Ovary (tissue), 9 donors: ENCODE data around the gene DMRTA2. TPM values are rescaled to one million over a fixed set of nuclear protein-coding genes. Genes with fewer than 3 reads are reported as not detected.
A peak's percentile ranks its signal among the peaks of the same experiment; 100 is the strongest.

ENCODE experiments used
- DNase-seq, 5 donors: peaks; one replicate each; pipeline ENCODE4 v3.0.0-alpha.2; 2019 to 2020
- H3K27ac ChIP-seq, 2 donors: fragments of 200-600 bp; one replicate each; pipeline versions ENCODE4 v1.5.1 to v1.8.0; 2019 to 2022
- H3K27me3 ChIP-seq: fragments of 200-600 bp; one replicate; pipeline ENCODE4 v1.8.0; 2022
- H3K36me3 ChIP-seq: fragments of 200-600 bp; sonication (generic); one replicate; pipeline ENCODE4 v1.5.1; 2019
- H3K4me1 ChIP-seq: one replicate; pipeline ENCODE4 v1.8.1; 2013; ENCODE audit warnings: mild to moderate bottlenecking, moderate library complexity; ENCODE audit not compliant: insufficient read depth
- H3K4me3 ChIP-seq: fragments of 200-600 bp; sonication (generic); one replicate; pipeline ENCODE4 v1.5.1; 2017
- H3K9me3 ChIP-seq, 2 donors: fragments of 200-600 bp in 1 of 2; sonication (generic) in 1 of 2; one replicate each; pipeline versions ENCODE4 v1.5.1 to v1.8.1; 2013 to 2019; ENCODE audit warnings: mild to moderate bottlenecking in 1 of 2, moderate library complexity in 1 of 2
- EP300 ChIP-seq: sonication (generic); formaldehyde crosslinking; IDR thresholded peaks from one replicate; pipeline ENCODE4 v1.6.1; 2017; ENCODE audit warnings: antibody characterized with exemption
- POLR2A ChIP-seq: fragments of 450-650 bp; IDR thresholded peaks from one replicate; pipeline ENCODE4 v1.6.1; 2017; ENCODE audit warnings: antibody characterized with exemption, mild to moderate bottlenecking, moderate library complexity
- WGBS, 3 donors: extraction: QIAGEN DNeasy Blood & Tissue Kit in 1 of 3; methylation state at CpG; one replicate each; pipeline versions ENCODE4 v1.1.5 to v1.1.7; 2013 to 2017; 5-methylcytosine and 5-hydroxymethylcytosine counted together
- intact Hi-C, 4 donors: fragments of 100-400 bp; cut with DNase I; formaldehyde crosslinking; loops; one replicate each; pipeline versions ENCODE4 v1.11.0 to v1.15.1; 2022 to 2023
- polyA plus RNA-seq, 2 donors: library from polyadenylated mRNA; stranded (reverse); fragments of 200-250 nt in 1 of 2; fragments of 350-450 nt in 1 of 2; fragmentation: Illumina TruSeq in 1 of 2; extraction: RNeasy Lipid Tissue Mini Kit (QIAGEN cat#74804) in 1 of 2; gene quantifications; one replicate each; pipeline ENCODE4 v1.2.3, GENCODE V29; 2013 to 2014
- total RNA-seq, 7 donors: library from RNA; depleted of rRNA in 2 of 7; stranded (reverse); fragments of >200 nt in 2 of 7; fragmentation: NEBNext Ultra II Directional in 3 of 7; extraction: Animal tissue kit (Norgen Biotek cat#: 25700) in 3 of 7; gene quantifications; one replicate each; pipeline versions ENCODE4 v1.1.0 to v1.2.4, GENCODE V29; 2016 to 2023
- TF ChIP-seq, protein P1 (sequence below), 3 donors: fragments of 450-650 bp in 2 of 3; fragments of 200-600 bp in 1 of 3; IDR thresholded peaks; one replicate each; pipeline versions ENCODE4 v1.5.1 to v1.8.0; 2016 to 2022; ENCODE audit warnings: antibody characterized with exemption in 3 of 3, mild to moderate bottlenecking in 1 of 3
- donor health status: DM: no; HTN: no; CAD: no; lungs with moderate emphysema.
- donor health status: DM: no; HTN: no; CAD: no.
- donor health status: Bipolar disorder and iron deficiency.
- donor health status: DM: yes; HTN: yes; CAD: no.
- donor health status: DM: no; HTN: no; CAD: no.
- donor health status: DM: yes; HTN: yes; CAD: no.

The DMRTA2 gene
- total and polyA plus RNA-seq, 9 donors, result 0.11 TPM; not detected in 8

DNA sequence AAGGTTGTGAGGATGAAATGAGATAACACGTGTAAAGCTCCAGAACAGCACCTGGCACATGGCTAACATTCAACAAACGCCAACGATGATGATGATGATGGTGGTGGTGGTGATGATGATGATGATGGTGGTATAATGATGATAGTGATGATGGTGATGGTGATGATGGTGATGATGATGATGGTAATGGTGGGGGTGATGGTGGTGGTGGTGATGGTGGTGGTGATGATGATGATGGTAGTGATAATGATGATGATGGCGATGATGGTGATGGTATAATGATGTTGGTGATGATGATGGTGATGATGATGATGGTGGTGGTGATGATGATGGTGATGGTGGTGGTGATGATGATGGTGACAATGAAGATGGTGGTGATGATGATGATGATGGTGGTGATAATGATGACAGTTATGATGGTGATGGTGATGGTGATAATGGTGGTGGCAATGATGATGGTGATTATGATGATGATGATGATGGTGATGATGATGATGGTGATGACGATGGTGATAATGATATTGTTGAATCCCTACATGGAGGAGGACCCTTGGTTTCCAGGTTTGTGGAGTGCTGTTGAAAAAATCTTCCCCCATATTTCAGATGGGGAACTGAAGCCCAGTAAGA lies 54.1 kb downstream of the DMRTA2 start:
- Histone ChIP-seq H3K27me3 (no peaks in the 10 kb centered on the region), H3K36me3 (no peaks in the 10 kb centered on the region), H3K4me3 (no peak overlapping the region), H3K4me1 (peaks cover 2% of the 10 kb centered on the region), H3K9me3 (no peaks in the 10 kb centered on the region), H3K27ac (no peak overlapping the region)
- 67 to 83% (median 78%) methylated on average over 5 of the region's 5 CpGs for WGBS, 3 donors
- DNase-seq, result no peak
- TF ChIP-seq, protein P1, sequence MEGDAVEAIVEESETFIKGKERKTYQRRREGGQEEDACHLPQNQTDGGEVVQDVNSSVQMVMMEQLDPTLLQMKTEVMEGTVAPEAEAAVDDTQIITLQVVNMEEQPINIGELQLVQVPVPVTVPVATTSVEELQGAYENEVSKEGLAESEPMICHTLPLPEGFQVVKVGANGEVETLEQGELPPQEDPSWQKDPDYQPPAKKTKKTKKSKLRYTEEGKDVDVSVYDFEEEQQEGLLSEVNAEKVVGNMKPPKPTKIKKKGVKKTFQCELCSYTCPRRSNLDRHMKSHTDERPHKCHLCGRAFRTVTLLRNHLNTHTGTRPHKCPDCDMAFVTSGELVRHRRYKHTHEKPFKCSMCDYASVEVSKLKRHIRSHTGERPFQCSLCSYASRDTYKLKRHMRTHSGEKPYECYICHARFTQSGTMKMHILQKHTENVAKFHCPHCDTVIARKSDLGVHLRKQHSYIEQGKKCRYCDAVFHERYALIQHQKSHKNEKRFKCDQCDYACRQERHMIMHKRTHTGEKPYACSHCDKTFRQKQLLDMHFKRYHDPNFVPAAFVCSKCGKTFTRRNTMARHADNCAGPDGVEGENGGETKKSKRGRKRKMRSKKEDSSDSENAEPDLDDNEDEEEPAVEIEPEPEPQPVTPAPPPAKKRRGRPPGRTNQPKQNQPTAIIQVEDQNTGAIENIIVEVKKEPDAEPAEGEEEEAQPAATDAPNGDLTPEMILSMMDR (IDR thresholded peaks at IDR 0.05), result no peak
- TF ChIP-seq EP300, result no peak
- TF ChIP-seq POLR2A, result no peak
- intact Hi-C loops, result loop anchor here in 1 of 4 donors (10.0 kb wide), 1 partner anchor 366 kb away; no protein-coding TSS in a partner anchor

- Histone ChIP-seq H3K4me3 (no peak overlapping the region), H3K27me3 (no peaks in the 10 kb centered on the region), H3K4me1 (peaks cover 2% of the 10 kb centered on the region), H3K27ac (no peak overlapping the region), H3K9me3 (no peaks in the 10 kb centered on the region), H3K36me3 (no peaks in the 10 kb centered on the region)
- intact Hi-C loops, result loop anchor here in 1 of 4 donors (10.0 kb wide), 1 partner anchor 366 kb away; no protein-coding TSS in a partner anchor
- TF ChIP-seq POLR2A, result no peak
- TF ChIP-seq, protein P1 (IDR thresholded peaks at IDR 0.05), result peak in 2 of 3 donors; percentile 46 to 51
- TF ChIP-seq EP300, result no peak
- 11 to 16% (median 14%) methylated on average over 31 of the region's 31 CpGs for WGBS, 3 donors
- peak in 4 of 5 donors; percentile 21 to 52 (median 38) for DNase-seq
Measured at GRCh38 chr1:50368179-50369007, 54.9 kb downstream of the DMRTA2 start.
